ENCODE measurements around the gene CEP76.
"Not testable (repeated sequence)": the region's sequence is repeated elsewhere in the genome, so short reads cannot be mapped to it uniquely, and the experiment has no call there.

The CEP76 gene

GRCh38 chr18:12703664-12704063, 1.1 kb upstream of the CEP76 start:
- DNase-seq: no peak

- no peak for DNase-seq
Observed at GRCh38 chr18:12703096-12703567, 609 bp upstream of the CEP76 start.

DNA sequence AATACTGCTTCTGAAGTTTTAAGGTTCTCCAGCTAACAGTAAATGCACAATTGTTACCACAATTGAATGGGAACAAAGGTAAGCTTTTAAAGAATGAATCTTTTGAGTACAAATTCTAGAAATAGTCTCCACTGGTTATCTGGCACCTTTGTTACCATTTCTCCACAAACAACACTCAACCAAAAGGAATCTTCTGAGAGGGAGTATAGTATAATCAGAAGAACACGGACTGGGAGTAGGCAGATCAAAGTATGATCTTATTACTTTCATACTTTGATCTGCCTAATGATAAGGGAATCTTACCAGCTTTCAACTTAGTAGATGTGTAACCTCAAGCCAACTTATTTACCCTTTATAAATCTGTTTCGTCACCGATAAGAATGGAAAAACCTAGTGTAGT, 1.4 kb downstream of the CEP76 start:
- DNase-seq: no peak

DNA sequence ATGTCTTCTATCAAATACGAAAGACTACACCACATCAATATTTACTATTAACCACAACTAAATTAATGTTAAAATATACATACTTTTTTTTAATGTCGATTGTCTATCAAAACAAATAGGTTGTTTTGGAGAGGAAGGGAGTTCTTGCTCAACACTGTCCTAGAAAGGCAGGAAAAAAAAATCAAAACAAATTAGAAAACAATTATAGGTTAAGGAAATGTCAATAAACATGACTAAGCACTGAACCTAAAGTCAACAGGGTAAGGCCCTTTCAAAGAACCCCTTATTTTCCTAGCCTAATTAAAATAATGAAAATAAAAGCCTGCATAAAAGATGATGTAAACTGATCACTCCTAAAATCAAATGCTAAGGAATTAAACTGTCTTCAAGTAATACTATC, 2.8 kb downstream of the CEP76 start:
- DNase-seq: no peak

GRCh38 chr18:12694032-12694431, 8.5 kb downstream of the CEP76 start:
- DNase-seq: no peak

DNA sequence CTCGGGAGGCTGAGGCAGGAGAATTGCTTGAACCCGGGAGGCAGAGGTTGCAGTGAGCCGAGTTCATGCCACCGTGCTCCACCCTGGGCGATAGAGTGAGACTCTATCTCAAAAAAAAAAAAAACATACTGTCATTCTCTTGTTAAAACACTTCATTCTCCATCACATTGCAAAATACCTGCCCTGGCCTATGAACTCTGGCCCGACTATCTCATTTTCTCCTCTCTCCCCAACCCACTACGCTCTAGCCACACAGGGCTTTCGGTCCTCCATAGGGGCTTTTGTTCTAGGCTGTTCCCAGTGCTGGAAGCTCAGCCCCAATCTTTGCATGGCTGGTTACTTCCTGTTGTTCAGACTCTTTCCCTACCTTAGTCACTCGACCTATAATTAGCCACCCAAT, 10.3 kb downstream of the CEP76 start:
- DNase-seq: no peak

DNA sequence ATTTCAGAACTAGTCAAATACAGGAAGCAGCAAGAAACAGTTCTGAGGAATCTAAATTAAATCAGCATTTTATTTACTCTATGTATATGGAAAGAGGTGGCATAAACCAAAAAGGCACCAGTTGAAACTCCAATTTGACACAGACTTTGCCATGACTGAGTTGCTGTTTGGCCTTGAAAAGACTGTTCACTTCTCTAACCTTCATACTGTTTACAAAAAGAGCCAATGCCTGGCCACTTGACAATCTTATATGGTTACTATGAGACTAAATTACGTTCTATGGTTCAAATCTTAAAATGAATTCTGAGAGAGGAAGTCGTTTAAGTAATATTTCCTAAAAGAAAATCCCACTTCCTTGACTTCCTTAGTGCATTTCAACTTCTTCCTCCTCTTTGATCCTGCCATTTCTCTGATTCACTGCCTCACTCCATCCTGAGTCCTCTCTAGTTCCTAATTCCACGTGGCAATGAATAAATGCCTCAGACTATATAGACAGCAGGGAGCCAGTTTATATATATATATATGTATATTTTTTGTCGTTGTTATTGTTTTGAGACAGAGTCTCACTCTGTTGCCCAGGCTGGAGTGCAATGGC, 13.2 kb downstream of the CEP76 start:
- DNase-seq: no peak

DNA sequence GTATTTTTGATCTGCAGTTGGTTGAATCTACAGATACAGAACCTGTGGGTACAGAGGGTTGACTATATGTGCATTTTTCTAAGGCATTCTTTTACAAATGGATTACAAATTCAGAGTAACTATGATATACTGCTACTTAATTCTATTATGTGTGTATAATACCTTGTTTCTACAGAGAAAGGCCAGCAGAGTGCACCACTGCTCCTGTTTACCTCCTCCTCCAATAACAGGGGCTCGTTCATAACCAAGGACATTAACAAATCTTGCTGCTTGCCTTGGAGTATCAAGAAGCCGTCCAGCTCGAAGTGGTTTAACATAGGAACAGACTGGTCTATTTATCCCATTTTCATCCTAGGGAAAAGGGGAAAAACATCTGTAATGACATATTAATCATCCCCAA, 16.4 kb downstream of the CEP76 start:
- DNase-seq: peak; percentile 3

DNA sequence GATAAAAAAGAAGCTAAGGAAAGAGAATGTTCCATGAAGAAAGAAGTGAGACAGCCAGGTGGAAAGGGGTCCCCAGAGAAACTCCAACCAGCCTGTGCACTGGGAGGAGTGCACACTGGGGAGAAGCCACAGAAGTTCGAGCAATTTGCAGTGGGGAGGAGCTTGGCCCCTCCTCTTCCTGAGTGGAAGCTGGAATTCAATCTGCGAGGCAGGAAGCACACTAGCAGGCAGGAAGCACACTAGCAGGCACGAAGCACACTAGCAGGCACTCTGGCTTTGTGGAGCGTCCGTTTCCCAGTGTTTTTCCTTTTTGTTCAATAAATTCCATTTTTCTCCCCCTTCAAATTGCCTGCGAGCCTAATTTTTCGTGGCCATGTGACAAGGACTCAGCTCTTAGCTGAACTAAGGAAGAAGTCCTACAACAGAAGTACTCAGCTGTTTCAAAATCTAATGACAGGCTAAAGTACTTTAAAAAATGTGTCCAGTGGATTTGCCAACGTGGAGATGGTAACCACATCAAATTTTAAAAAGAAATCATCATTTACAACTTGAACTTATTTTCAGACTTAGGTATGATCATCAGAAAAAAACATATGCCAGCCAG, 23.2 kb downstream of the CEP76 start:
- no peak for DNase-seq

GRCh38 chr18:12668041-12668440, 34.5 kb downstream of the CEP76 start:
- DNase-seq: no peak

DNA sequence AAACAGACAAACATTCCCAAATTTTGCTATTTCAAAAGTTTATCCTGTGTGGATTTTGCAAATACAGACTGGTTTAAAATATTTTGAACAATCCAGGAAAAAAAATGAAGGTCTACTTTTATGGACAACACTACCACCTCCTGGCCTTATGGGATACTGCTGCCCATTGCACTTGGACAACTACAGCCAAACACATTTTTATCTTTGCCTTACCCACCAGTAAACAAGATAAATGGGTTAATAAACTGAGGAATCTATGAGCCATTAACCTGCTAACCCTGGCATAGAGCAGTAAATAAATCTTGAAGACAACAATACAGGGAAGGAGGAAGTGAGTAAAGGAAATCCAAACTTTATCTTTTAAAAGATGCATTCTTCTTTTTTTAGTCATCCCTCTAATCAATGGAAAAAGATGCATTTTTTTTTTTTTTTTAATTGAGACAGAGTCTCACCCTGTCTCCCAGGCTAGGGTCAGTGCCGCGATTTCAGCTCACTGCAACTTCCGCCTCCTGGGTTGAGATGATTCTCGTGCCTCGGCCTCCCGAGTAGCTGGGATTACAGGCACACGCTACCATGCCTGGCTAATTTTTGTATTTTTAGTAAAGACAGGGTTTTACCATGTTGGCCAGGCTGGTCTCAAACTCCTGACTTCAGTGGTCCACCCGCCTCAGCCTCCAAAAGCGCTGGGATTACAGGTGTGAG, 42.5 kb downstream of the CEP76 start:
- peak; percentile 49 for DNase-seq

DNA sequence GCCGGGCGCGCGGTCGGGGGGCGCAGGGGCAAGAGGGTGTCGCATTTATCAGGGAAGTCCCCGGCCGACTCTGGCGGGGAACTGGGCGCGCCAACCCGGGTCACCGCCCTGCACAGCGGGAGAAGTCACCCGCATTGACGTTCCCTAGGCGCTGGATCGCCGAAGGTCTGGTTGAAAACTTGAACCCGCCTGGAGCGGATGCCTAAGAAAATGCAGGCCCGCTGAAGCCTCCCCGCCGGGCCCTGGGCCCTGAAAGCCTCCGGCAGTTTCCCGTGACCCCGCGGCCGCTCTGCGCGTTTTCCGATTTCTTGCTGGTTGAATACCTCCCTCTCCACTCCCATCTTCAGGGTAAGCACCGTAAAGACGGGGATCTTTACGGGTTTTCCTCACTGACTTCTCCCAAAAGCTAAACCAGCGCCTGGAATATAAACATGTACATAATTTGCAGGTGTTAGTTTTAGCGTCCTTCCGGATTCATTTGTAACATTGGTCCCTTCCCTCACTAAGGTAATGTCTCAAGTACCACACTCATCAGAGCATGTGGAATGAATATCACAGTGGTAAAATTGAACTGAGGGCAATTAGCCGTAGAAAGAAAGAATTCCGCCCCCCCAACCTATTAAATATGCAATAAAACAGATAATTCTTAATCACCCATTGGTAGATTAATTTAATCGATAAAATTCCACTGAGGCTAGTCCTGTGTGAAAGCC, 43.9 kb downstream of the CEP76 start:
- DNase-seq: peak; percentile 20

DNA sequence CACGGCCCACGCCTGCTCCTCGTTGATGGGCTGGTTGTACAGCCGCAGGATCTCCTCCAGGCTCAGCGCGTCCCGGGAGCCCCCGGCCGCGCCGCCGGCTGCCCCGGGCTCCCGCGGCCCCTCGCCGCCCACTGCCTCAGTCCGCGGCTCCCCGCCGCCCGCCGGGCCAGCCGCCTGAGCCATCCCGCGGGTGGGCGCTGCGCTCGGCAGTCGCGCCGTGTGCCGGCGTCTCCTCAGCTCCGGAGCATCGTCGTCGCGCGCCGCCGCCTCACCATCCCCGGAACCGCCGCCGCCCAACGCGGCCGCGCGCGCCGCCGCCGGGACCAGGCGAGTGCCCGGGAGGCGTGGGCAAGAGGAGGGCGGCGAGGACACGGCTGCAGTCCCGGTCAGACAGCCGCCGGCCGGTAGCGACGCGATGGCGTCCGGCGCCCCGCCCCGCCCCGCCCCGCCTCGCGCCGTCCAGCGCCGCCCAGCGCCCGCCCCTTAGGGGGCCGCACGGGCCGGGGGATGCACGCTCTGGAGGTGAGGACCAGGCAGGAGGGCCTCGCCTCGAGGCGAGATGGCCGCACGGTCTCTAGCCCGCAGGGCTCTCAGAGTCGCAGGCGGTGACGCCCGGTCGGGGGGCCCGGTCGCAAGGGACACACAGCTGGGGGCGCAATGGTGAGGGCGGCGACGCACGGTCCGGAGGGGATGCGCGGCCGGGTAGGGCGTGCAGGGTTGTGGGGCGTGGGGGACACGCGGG, 44.7 kb downstream of the CEP76 start, which contains the start of gene SPIRE1:
SPIRE1 (minus strand) TSS at position 424 of the 742 bp plus-strand sequence; CDS start at position 183, 241 bp downstream.
- peak; percentile 48 for DNase-seq

- DNase-seq: no peak
Observed at GRCh38 chr18:12656938-12657683, 45.4 kb downstream of the CEP76 start.

GRCh38 chr18:12656605-12656937, 46.0 kb downstream of the CEP76 start:
- no peak for DNase-seq

- DNase-seq: no peak
Observed at GRCh38 chr18:12654971-12655370, 47.6 kb downstream of the CEP76 start.

DNA sequence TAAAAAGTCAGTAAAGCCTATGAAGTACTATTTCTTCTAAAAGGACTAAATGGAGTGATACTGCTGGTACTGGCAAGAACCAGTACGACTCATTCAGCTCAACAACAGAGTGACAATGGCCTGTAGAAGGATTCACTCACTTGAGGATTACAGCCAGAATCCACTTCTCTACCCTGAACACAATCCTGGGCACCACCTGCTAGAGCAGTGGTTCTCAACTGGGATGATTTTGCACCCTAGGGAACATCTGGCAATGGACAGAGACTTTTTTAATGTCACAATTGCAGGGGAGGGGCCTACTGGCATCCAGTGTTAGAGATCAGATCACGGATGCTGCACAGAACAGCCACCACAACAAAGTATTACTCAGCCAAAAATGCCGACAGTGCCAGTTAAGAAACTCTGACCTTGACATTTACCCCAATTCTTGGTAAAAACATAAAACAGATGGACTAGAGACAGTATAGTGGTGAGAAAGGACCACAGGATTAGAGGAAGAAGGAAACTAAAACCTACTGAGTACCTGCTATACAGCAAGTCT, 49.6 kb downstream of the CEP76 start:
- no peak for DNase-seq

GRCh38 chr18:12651651-12652050, 50.9 kb downstream of the CEP76 start:
- DNase-seq: no peak

- no peak for DNase-seq
Observed at GRCh38 chr18:12647773-12648172, 54.8 kb downstream of the CEP76 start.

GRCh38 chr18:12645751-12646203, 56.7 kb downstream of the CEP76 start:
- DNase-seq: peak; percentile 88

DNA sequence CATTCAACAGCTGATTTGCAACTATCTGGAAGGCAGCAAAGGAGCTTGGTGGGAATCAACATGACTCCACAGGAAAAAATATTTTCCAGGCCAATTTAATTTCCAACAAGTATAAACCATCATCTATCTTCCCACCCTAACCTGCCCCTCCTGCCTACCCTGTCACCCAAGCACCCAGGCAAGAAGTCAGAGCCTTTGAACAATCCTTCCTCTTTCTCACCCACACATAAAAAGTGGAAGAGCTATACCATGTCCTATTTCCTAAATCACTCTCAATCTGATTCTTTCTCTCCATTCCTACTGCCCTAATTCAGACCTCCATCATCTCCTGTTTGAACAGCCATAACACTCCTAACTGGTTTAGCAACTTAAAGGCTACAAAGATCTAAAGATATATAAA, 57.3 kb downstream of the CEP76 start:
- DNase-seq: peak; percentile 79

- DNase-seq: not testable (repeated sequence)
Observed at GRCh38 chr18:12643756-12644155, 58.8 kb downstream of the CEP76 start.

All from NCI-H510A treated with DMSO at 0.1 percent for 48 hours (cell line).